Measurements from ENCODE around the gene SFXN4.
"Not testable (repeated sequence)": the region's sequence is repeated elsewhere in the genome, so short reads cannot be mapped to it uniquely, and the experiment has no call there.

Gene SFXN4

GRCh38 chr10:119096641-119097415 lies 68.7 kb downstream of the SFXN4 start:
- not testable (repeated sequence) for H3K27ac ChIP-seq (ENCODE audit: low read depth, low read length); H3K27me3 ChIP-seq (ENCODE audit: control insufficient read depth, insufficient read depth, low read length); H3K4me3 ChIP-seq (ENCODE audit: low read length); H3K4me1 ChIP-seq (ENCODE audit: control insufficient read depth, insufficient read depth, low read length); H3K36me3 ChIP-seq (ENCODE audit: control insufficient read depth, insufficient read depth, low read length); H3K9ac ChIP-seq (ENCODE audit: low read length)

- no peak overlapping the region for H3K4me3 ChIP-seq (ENCODE audit: low read length)
- H3K27me3 ChIP-seq (ENCODE audit: control insufficient read depth, insufficient read depth, low read length): no peaks in the 10 kb centered on the region
- H3K36me3 ChIP-seq (ENCODE audit: control insufficient read depth, insufficient read depth, low read length): no peaks in the 10 kb centered on the region
- no peak overlapping the region for H3K9ac ChIP-seq (ENCODE audit: low read length)
- no peak overlapping the region for H3K27ac ChIP-seq (ENCODE audit: low read depth, low read length)
- no peaks in the 10 kb centered on the region for H3K4me1 ChIP-seq (ENCODE audit: control insufficient read depth, insufficient read depth, low read length)
These were observed 69.9 kb downstream of the SFXN4 start for GRCh38 chr10:119095640-119096039.

- Histone ChIP-seq H3K4me1 (ENCODE audit: control insufficient read depth, insufficient read depth, low read length) (no peaks in the 10 kb centered on the region), H3K4me3 (ENCODE audit: low read length) (no peak overlapping the region), H3K27ac (ENCODE audit: low read depth, low read length) (no peak overlapping the region), H3K36me3 (ENCODE audit: control insufficient read depth, insufficient read depth, low read length) (no peaks in the 10 kb centered on the region), H3K27me3 (ENCODE audit: control insufficient read depth, insufficient read depth, low read length) (no peaks in the 10 kb centered on the region), H3K9ac (ENCODE audit: low read length) (no peak overlapping the region)
These were observed 74.5 kb downstream of the SFXN4 start for GRCh38 chr10:119090968-119091367.

Data from rectal smooth muscle tissue (tissue), 1 donor.